K562 (cell line): ENCODE results near the gene PRSS56. TPM values are rescaled to one million over a fixed set of nuclear protein-coding genes. Genes with fewer than 3 reads are reported as not detected.

Source experiments
- ARNT ChIP-seq, 2 experiments: fragments of 450-650 bp; IDR thresholded peaks; 2 replicates each; pipeline ENCODE4 v1.6.1; 2016; ENCODE audit warnings: mild to moderate bottlenecking in 1 of 2
- CBX8 ChIP-seq: fragments of 200-600 bp; sonication (generic); IDR thresholded peaks from 2 replicates; pipeline ENCODE4 v1.6.1; 2012; ENCODE audit warnings: borderline replicate concordance, mixed run types, low read depth, mild to moderate bottlenecking, moderate library complexity, mixed read lengths, low read length, control low read depth, inconsistent platforms; ENCODE audit not compliant: poor library complexity, severe bottlenecking; ENCODE audit errors: extremely low read depth
- CREBBP ChIP-seq: IDR thresholded peaks from one replicate; pipeline ENCODE4 v1.6.1; 2012; ENCODE audit warnings: low read depth, mild to moderate bottlenecking, control low read depth, inconsistent platforms, low read length
- ELK3 ChIP-seq: fragments of 450-650 bp; formaldehyde crosslinking; IDR thresholded peaks from 2 replicates; pipeline ENCODE4 v1.4.0; 2020; ENCODE audit warnings: mild to moderate bottlenecking
- EP300 ChIP-seq: IDR thresholded peaks from 2 replicates; pipeline ENCODE4 v1.6.1; 2012; ENCODE audit warnings: low read length, improper control_type of control experiment
- FOS ChIP-seq: IDR thresholded peaks from 3 replicates; pipeline ENCODE4 v1.6.1; 2011; ENCODE audit not compliant: insufficient read length; ENCODE audit errors: extremely low read depth
- FOXJ2 ChIP-seq: fragments of 200-800 bp; sonication (Bioruptor generic); IDR thresholded peaks from 2 replicates; pipeline ENCODE4 v1.6.1; 2016; ENCODE audit warnings: missing genetic modification characterization, missing compliant biosample characterization
- FOXJ3 ChIP-seq: sonication (generic); formaldehyde crosslinking; IDR thresholded peaks from 2 replicates; pipeline ENCODE4 v1.4.0; 2020; ENCODE audit warnings: mild to moderate bottlenecking, missing genetic modification reagents
- HMG20A ChIP-seq: fragments of 450-650 bp; formaldehyde crosslinking; conservative IDR thresholded peaks from 2 replicates; pipeline ENCODE4 v1.4.0; 2020; ENCODE audit warnings: mild to moderate bottlenecking, mixed read lengths
- KLF13 ChIP-seq: fragments of 450-650 bp; IDR thresholded peaks from 2 replicates; pipeline ENCODE4 v1.6.1; 2016; ENCODE audit warnings: missing genetic modification characterization, low read depth, mild to moderate bottlenecking, missing compliant biosample characterization, moderate library complexity, borderline replicate concordance
- MAX ChIP-seq: sonication (generic); formaldehyde crosslinking; IDR thresholded peaks from 2 replicates; pipeline ENCODE4 v1.9.0; 2022; ENCODE audit warnings: mild to moderate bottlenecking, missing genetic modification reagents
- MYNN ChIP-seq, 2 experiments: sonication (generic); formaldehyde crosslinking in 1 of 2; IDR thresholded peaks; 2 replicates each; pipeline versions ENCODE4 v1.5.0 to v1.6.1; 2016 to 2020; ENCODE audit warnings: antibody characterized with exemption in 1 of 2, missing genetic modification reagents in 1 of 2
- PHF20 ChIP-seq: fragments of 450-650 bp; IDR thresholded peaks from 2 replicates; pipeline ENCODE4 v1.6.1; 2018; ENCODE audit not compliant: partially characterized antibody
- PHTF2 ChIP-seq: fragments of 250-450 bp; sonication (Bioruptor Pico); IDR thresholded peaks from 2 replicates; pipeline ENCODE4 v1.5.0; 2021; ENCODE audit warnings: mild to moderate bottlenecking
- RBBP5 ChIP-seq: fragments of 200-600 bp; sonication (generic); IDR thresholded peaks from 2 replicates; pipeline ENCODE4 v1.6.1; 2012; ENCODE audit warnings: borderline replicate concordance, mild to moderate bottlenecking, low read length, control low read depth, inconsistent platforms; ENCODE audit not compliant: insufficient read depth, poor library complexity, severe bottlenecking
- STAT5B ChIP-seq: fragments of 250-450 bp; sonication (Bioruptor Pico); IDR thresholded peaks from 2 replicates; pipeline ENCODE4 v1.8.0; 2021; ENCODE audit warnings: mild to moderate bottlenecking, inconsistent platforms
- TAF9B ChIP-seq: fragments of 450-650 bp; IDR thresholded peaks from 2 replicates; pipeline ENCODE4 v1.6.1; 2018; ENCODE audit warnings: mild to moderate bottlenecking; ENCODE audit not compliant: partially characterized antibody
- TGIF2 ChIP-seq: sonication (generic); formaldehyde crosslinking; IDR thresholded peaks from 2 replicates; pipeline ENCODE4 v1.8.1; 2022; ENCODE audit warnings: mild to moderate bottlenecking, missing genetic modification reagents, moderate library complexity
- ZBTB33 ChIP-seq: sonication (generic); formaldehyde crosslinking; IDR thresholded peaks from 2 replicates; pipeline ENCODE4 v1.8.1; 2023; ENCODE audit warnings: mild to moderate bottlenecking, missing genetic modification reagents
- ZC3H11A ChIP-seq: IDR thresholded peaks from 2 replicates; pipeline ENCODE4 v1.6.1; 2012; ENCODE audit warnings: low read depth, low read length, improper control_type of control experiment
- ZC3H4 ChIP-seq: sonication (generic); formaldehyde crosslinking; IDR thresholded peaks from 2 replicates; pipeline ENCODE4 v1.9.0; 2021; ENCODE audit warnings: missing genetic modification reagents, borderline replicate concordance
- ZNF24 ChIP-seq: fragments of 450-650 bp; IDR thresholded peaks from 2 replicates; pipeline ENCODE4 v1.6.1; 2016
- ZNF444 ChIP-seq: fragments of 250-450 bp; sonication (Bioruptor Pico); IDR thresholded peaks from 2 replicates; pipeline ENCODE4 v1.4.0; 2020; ENCODE audit warnings: mild to moderate bottlenecking, moderate library complexity
- ZNF644 ChIP-seq: fragments of 200-800 bp; sonication (Bioruptor generic); IDR thresholded peaks from 2 replicates; pipeline ENCODE4 v1.6.1; 2016; ENCODE audit warnings: low read depth, missing genetic modification characterization, missing compliant biosample characterization
- ZNF695 ChIP-seq: fragments of 450-650 bp; formaldehyde crosslinking; IDR thresholded peaks from 2 replicates; pipeline ENCODE4 v1.4.0; 2020; ENCODE audit warnings: mild to moderate bottlenecking, moderate library complexity
- ZNF717 ChIP-seq: fragments of 250-450 bp; sonication (Bioruptor Pico); IDR thresholded peaks from 2 replicates; pipeline ENCODE4 v1.5.0; 2021
- ZSCAN29 ChIP-seq: fragments of 450-650 bp; IDR thresholded peaks from 2 replicates; pipeline ENCODE4 v1.6.1; 2017
- polyA plus RNA-seq, 8 experiments: library from polyadenylated mRNA; depleted of rRNA in 4 of 8; stranded (reverse) in 5 of 8; unstranded in 3 of 8; fragments of >200 nt; fragmentation: Nextera tagmentation in 2 of 8; fragmentation: Illumina TruSeq in 1 of 8; extraction: Ambion mirVana in 2 of 8; extraction: Trizol in 1 of 8; gene quantifications; 2 replicates each; pipeline versions ENCODE4 v1.2.1 to v1.2.3, GENCODE V29; 2011 to 2014; ENCODE audit warnings: inconsistent platforms in 1 of 8, missing spikeins in 1 of 8
- total RNA-seq, 7 experiments: library from RNA; depleted of rRNA in 6 of 7; stranded (reverse); fragments of >200 nt in 6 of 7; fragmentation: Illumina TruSeq in 2 of 7; extraction: Trizol in 2 of 7; gene quantifications; 2 replicates each; pipeline versions ENCODE4 v1.2.1 to v1.2.3, GENCODE V29; 2011 to 2021; ENCODE audit warnings: low replicate concordance in 1 of 7

The PRSS56 gene
- total and polyA plus RNA-seq, 9 of the 15 experiments (the other 6 are each of a cell fraction or from before 2014, with no cell fraction given) = not detected

- no peak; the same call in 1 of the 2 replicates for TF ChIP-seq KLF13 (tag)
- TF ChIP-seq MAX (CRISPR knock-in tag) = peak; percentile 64
- TF ChIP-seq ELK3 = no peak
- no peak for TF ChIP-seq CREBBP
- TF ChIP-seq ZC3H4 (CRISPR knock-in tag) = no peak
- TF ChIP-seq HMG20A (CRISPR knock-in tag) = no peak
- peak; percentile 14; the same call in 1 of the 2 replicates for TF ChIP-seq MYNN (IDR thresholded peaks at IDR 0.05)
- TF ChIP-seq MYNN (CRISPR knock-in tag; IDR thresholded peaks at IDR 0.05) = no peak
- no peak for TF ChIP-seq PHTF2 (CRISPR knock-in tag)
- peak; percentile 78 for TF ChIP-seq TAF9B
- peak; percentile 89 for TF ChIP-seq RBBP5
- TF ChIP-seq ARNT (IDR thresholded peaks at IDR 0.05) = no peak
- TF ChIP-seq ZSCAN29 = no peak
- TF ChIP-seq ZNF717 = no peak
- 0 out of 2 replicates have a peak, but pooled peaks have one; percentile 35 for TF ChIP-seq TGIF2 (CRISPR knock-in tag)
- TF ChIP-seq EP300 = no peak
- no peak for TF ChIP-seq ZNF24
- peak; percentile 75 for TF ChIP-seq PHF20
- TF ChIP-seq CBX8 = no peak
- no peak for TF ChIP-seq FOS
- TF ChIP-seq FOXJ2 = no peak
- no peak for TF ChIP-seq ZNF695 (CRISPR knock-in tag)
- TF ChIP-seq ZNF444 = no peak
- TF ChIP-seq ZC3H11A = no peak
- TF ChIP-seq ZNF644 (tag) = no peak
- no peak for TF ChIP-seq FOXJ3 (CRISPR knock-in tag)
- TF ChIP-seq STAT5B (CRISPR knock-in tag) = no peak
- no peak; the same call in 1 of the 2 replicates for TF ChIP-seq ZBTB33
Measured at GRCh38 chr2:232550354-232551249, 30.4 kb downstream of the PRSS56 start, which contains the start of the genes EIF4E2 and TIGD1 (continued).
